HG02759 (cell line): ENCODE data around the gene PEDS1.
A peak's percentile ranks its signal among the peaks of the same experiment; 100 is the strongest.
"Not testable (repeated sequence)": the region's sequence is repeated elsewhere in the genome, so short reads cannot be mapped to it uniquely, and the experiment has no call there.

Source experiments
- ATAC-seq: cut with Tn5 transposase; IDR thresholded peaks from one replicate; pipeline ENCODE4 v1.9.1; 2021; ENCODE audit warnings: mild to moderate bottlenecking, moderate library complexity; ENCODE audit not compliant: unreplicated experiment

Gene PEDS1

GRCh38 chr20:50115041-50115512 is 38.4 kb downstream of the PEDS1 start:
- ATAC-seq, result no peak

- no peak for ATAC-seq
Observed at GRCh38 chr20:50113420-50114224, 39.9 kb downstream of the PEDS1 start.

GRCh38 chr20:50112512-50113419 is 40.8 kb downstream of the PEDS1 start, which contains the start of gene UBE2V1:
UBE2V1 (minus strand) TSS chr20:50113150; CDS start chr20:50113128, 22 bp downstream.
- peak; percentile 46 for ATAC-seq

GRCh38 chr20:50111829-50112495 is 41.6 kb downstream of the PEDS1 start:
- ATAC-seq, result no peak

GRCh38 chr20:50111120-50111828 is 42.2 kb downstream of the PEDS1 start:
- no peak for ATAC-seq

GRCh38 chr20:50110141-50111047 is 43.1 kb downstream of the PEDS1 start:
- ATAC-seq, result peak; percentile 51

- no peak for ATAC-seq
Observed at GRCh38 chr20:50108556-50109235, 44.8 kb downstream of the PEDS1 start.

- no peak for ATAC-seq
Observed at GRCh38 chr20:50107796-50108331, 45.7 kb downstream of the PEDS1 start.

- no peak for ATAC-seq
Observed at GRCh38 chr20:50107086-50107660, 46.4 kb downstream of the PEDS1 start.

GRCh38 chr20:50106669-50107068 is 46.9 kb downstream of the PEDS1 start:
- ATAC-seq, result not testable (repeated sequence)
